Non-pigmented ciliary epithelial cell (primary cell): Measurements from ENCODE around the gene UNKL.
"Not testable (repeated sequence)": the region's sequence is repeated elsewhere in the genome, so short reads cannot be mapped to it uniquely, and the experiment has no call there.

Experiments used
- DNase-seq: peaks from one replicate; pipeline ENCODE4 v3.0.0-alpha.2; 2010; ENCODE audit warnings: low read depth

UNKL gene

GRCh38 chr16:1338855-1339675 is 75.4 kb downstream of the UNKL start:
- no peak for DNase-seq

- DNase-seq, result no peak
Observed at GRCh38 chr16:1338119-1338730, 76.3 kb downstream of the UNKL start.

- DNase-seq, result no peak
Observed at GRCh38 chr16:1337486-1337885, 77.0 kb downstream of the UNKL start.

GRCh38 chr16:1336619-1337018 is 77.9 kb downstream of the UNKL start:
- DNase-seq, result no peak

- DNase-seq, result no peak
Observed at GRCh38 chr16:1335996-1336395, 78.5 kb downstream of the UNKL start.

GRCh38 chr16:1335211-1335971 is 79.1 kb downstream of the UNKL start:
- no peak for DNase-seq

GRCh38 chr16:1334739-1335138 is 79.8 kb downstream of the UNKL start:
- no peak for DNase-seq

- DNase-seq, result no peak
Observed at GRCh38 chr16:1333854-1334700, 80.4 kb downstream of the UNKL start.

- no peak for DNase-seq
Observed at GRCh38 chr16:1333149-1333812, 81.2 kb downstream of the UNKL start, which contains the start of gene BAIAP3. BAIAP3 (plus strand) TSS chr16:1333645; CDS start chr16:1338550, 4,905 bp downstream.

- DNase-seq, result no peak
Observed at GRCh38 chr16:1332618-1333148, 81.8 kb downstream of the UNKL start.

GRCh38 chr16:1331712-1332617 is 82.5 kb downstream of the UNKL start:
- DNase-seq, result no peak

GRCh38 chr16:1330931-1331711 is 83.4 kb downstream of the UNKL start:
- DNase-seq, result no peak

- no peak for DNase-seq
Observed at GRCh38 chr16:1330260-1330914, 84.1 kb downstream of the UNKL start.

GRCh38 chr16:1328961-1329360 is 85.5 kb downstream of the UNKL start:
- DNase-seq, result not testable (repeated sequence)

- DNase-seq, result not testable (repeated sequence)
Observed at GRCh38 chr16:1328136-1328535, 86.4 kb downstream of the UNKL start.

- no peak for DNase-seq
Observed at GRCh38 chr16:1327619-1327947, 86.9 kb downstream of the UNKL start.

GRCh38 chr16:1326946-1327618 is 87.4 kb downstream of the UNKL start:
- no peak for DNase-seq

- DNase-seq, result no peak
Observed at GRCh38 chr16:1326391-1326790, 88.1 kb downstream of the UNKL start.
